HEK293T (cell line): Measurements from ENCODE around the gene ALOX5AP.

Source experiments
- ARNT ChIP-seq: fragments of 450-650 bp; IDR thresholded peaks from 2 replicates; pipeline ENCODE4 v1.6.1; 2017; ENCODE audit warnings: mild to moderate bottlenecking
- BHLHE40 ChIP-seq: fragments of 450-650 bp; IDR thresholded peaks from 2 replicates; pipeline ENCODE4 v1.6.1; 2016; ENCODE audit warnings: mild to moderate bottlenecking, moderate library complexity, borderline replicate concordance
- ELF4 ChIP-seq: fragments of 450-650 bp; IDR thresholded peaks from 2 replicates; pipeline ENCODE4 v1.6.1; 2017; ENCODE audit warnings: antibody characterized with exemption
- FOXA1 ChIP-seq: fragments of 450-650 bp; IDR thresholded peaks from 2 replicates; pipeline ENCODE4 v1.6.1; 2016; ENCODE audit warnings: mild to moderate bottlenecking
- FOXK2 ChIP-seq: fragments of 450-650 bp; IDR thresholded peaks from 2 replicates; pipeline ENCODE4 v1.6.1; 2016; ENCODE audit warnings: mild to moderate bottlenecking
- FOXM1 ChIP-seq: fragments of 450-650 bp; IDR thresholded peaks from 2 replicates; pipeline ENCODE4 v1.6.1; 2017; ENCODE audit warnings: mild to moderate bottlenecking, borderline replicate concordance
- HDGF ChIP-seq: fragments of 450-650 bp; IDR thresholded peaks from 2 replicates; pipeline ENCODE4 v1.6.1; 2017; ENCODE audit warnings: antibody characterized with exemption, borderline replicate concordance
- L3MBTL2 ChIP-seq: fragments of 450-650 bp; conservative IDR thresholded peaks from 2 replicates; pipeline ENCODE4 v1.6.1; 2016; ENCODE audit warnings: mild to moderate bottlenecking
- LEF1 ChIP-seq: fragments of 450-650 bp; IDR thresholded peaks from 2 replicates; pipeline ENCODE4 v1.6.1; 2017; ENCODE audit warnings: mild to moderate bottlenecking, borderline replicate concordance
- SP1 ChIP-seq: fragments of 450-650 bp; IDR thresholded peaks from 2 replicates; pipeline ENCODE4 v1.6.1; 2017
- SUZ12 ChIP-seq: fragments of 450-650 bp; IDR thresholded peaks from 2 replicates; pipeline ENCODE4 v1.6.1; 2016; ENCODE audit warnings: mild to moderate bottlenecking
- TARDBP ChIP-seq: fragments of 450-650 bp; IDR thresholded peaks from 2 replicates; pipeline ENCODE4 v1.6.1; 2016
- ZNF384 ChIP-seq: fragments of 450-650 bp; IDR thresholded peaks from 2 replicates; pipeline ENCODE4 v1.6.1; 2016

DNA sequence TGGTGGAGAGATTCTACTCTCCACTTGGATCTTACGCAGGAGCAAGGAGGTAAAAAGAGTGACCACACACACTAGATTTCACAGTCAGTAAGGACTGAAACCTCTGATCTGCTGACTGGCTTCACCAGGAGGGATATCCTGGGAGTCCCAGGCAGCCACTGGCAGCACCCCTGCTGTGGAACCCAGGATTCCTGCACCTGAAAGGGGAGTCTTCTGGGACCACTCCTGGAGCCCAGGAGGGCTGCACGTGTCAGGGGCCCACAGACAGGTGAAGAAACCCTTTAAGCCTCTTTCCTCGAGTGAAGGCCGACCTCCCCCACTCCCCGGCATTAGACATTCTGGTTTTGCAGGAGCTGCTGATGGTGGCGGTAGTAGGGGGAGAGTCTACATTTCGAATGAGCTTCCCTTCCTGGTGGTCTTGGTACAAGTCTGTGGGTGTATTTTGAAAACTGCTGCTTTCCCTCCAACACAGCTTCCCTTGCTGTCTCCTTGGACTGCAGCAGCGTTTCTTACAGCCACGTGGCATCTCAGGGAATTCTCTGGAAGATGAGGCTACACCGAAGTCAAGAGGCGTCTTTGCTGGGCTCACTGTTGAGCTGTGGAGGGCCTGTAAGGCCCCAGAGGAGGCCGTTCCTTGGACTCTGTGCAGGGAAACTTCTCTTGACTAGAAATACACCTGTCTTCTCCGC lies 62.6 kb downstream of the ALOX5AP start:
- no peak for TF ChIP-seq ELF4
- no peak for TF ChIP-seq SUZ12
- TF ChIP-seq BHLHE40: no peak
- no peak for TF ChIP-seq FOXA1
- TF ChIP-seq SP1: no peak
- no peak for TF ChIP-seq HDGF
- TF ChIP-seq TARDBP: no peak
- no peak for TF ChIP-seq ARNT
- no peak for TF ChIP-seq ZNF384
- no peak for TF ChIP-seq LEF1
- TF ChIP-seq FOXK2: no peak
- TF ChIP-seq L3MBTL2: no peak
- TF ChIP-seq FOXM1: no peak
